Astrocyte of the spinal cord (primary cell): Measurements from ENCODE around the gene DPM2.

Source experiments
- DNase-seq: peaks from one replicate; pipeline ENCODE4 v3.0.0; 2011; ENCODE audit warnings: low read depth, low spot score
- H3K4me3 ChIP-seq: 2 replicates; pipeline ENCODE4 v1.5.1; 2011; ENCODE audit warnings: low read depth, mild to moderate bottlenecking, low read length, moderate library complexity
- in situ Hi-C: cut with HindIII; loops from 2 replicates; pipeline ENCODE4 v1.10.0; 2017; ENCODE audit warnings: low sequenced_read_pairs
- TF ChIP-seq, protein P1 (sequence below): IDR thresholded peaks from 2 replicates; pipeline ENCODE4 v1.5.1; 2012; ENCODE audit warnings: low read depth, mild to moderate bottlenecking, low read length, inconsistent platforms

Gene DPM2, protein sequence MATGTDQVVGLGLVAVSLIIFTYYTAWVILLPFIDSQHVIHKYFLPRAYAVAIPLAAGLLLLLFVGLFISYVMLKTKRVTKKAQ

DNA sequence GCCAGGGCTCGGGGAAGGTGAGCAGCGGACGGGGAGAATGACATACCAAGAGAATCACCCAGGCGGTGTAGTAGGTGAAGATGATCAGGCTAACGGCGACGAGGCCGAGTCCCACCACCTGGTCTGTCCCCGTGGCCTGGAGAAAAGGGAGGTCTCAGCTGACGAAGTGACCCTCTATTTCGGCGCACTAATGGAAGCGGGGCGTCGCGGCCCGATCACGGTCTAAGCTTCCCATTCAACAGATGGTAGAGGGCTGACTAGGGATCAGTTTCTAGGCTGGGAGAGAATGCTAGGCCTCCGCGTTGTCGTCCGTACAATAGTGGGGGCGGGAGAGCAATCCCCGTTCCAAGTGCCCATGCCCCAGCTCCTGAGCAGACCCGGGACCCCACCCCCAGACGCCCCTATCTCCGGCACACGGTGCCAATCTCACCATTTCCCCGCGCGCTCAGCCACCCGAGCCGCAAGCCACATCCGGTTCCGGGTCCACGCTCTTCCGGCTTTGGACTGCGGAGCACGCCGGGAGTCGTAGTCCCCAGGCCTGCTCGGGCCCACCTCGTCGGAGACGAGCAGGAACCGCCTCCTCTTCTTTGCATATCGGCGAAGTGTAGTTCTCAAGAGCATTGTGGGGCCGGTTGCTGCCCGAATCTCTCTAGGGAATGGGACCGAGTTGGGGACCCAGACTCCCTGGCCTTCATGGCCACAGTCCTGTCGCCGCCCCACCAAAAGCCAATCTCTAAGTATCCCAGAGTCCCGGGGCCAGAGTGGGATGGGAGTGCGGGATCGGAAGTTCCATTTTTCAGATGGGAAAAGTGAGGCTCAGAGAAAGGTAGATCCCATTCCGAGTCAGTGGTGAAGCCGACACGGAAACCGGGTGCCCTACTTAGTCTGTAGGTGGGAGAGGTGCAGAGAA is at the start of gene DPM2:
Gene DPM2, minus strand, starts transcription at position 467 of the 910 bp plus-strand sequence. Its CDS starts 34 bp downstream, at position 433.
- DNase-seq, result peak; percentile 87
- H3K4me3 ChIP-seq, result peak within 1 kb of the TSS; percentile 68
- TF ChIP-seq, protein P1, sequence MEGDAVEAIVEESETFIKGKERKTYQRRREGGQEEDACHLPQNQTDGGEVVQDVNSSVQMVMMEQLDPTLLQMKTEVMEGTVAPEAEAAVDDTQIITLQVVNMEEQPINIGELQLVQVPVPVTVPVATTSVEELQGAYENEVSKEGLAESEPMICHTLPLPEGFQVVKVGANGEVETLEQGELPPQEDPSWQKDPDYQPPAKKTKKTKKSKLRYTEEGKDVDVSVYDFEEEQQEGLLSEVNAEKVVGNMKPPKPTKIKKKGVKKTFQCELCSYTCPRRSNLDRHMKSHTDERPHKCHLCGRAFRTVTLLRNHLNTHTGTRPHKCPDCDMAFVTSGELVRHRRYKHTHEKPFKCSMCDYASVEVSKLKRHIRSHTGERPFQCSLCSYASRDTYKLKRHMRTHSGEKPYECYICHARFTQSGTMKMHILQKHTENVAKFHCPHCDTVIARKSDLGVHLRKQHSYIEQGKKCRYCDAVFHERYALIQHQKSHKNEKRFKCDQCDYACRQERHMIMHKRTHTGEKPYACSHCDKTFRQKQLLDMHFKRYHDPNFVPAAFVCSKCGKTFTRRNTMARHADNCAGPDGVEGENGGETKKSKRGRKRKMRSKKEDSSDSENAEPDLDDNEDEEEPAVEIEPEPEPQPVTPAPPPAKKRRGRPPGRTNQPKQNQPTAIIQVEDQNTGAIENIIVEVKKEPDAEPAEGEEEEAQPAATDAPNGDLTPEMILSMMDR, result no peak
- in situ Hi-C loops, result no loop called here

- in situ Hi-C loops, result no loop called here
- no peak overlapping the region for H3K4me3 ChIP-seq
- DNase-seq, result peak; percentile 62
- TF ChIP-seq, protein P1, result no peak
Observed at GRCh38 chr9:127987103-127987614, 49.5 kb upstream of the DPM2 start.

- TF ChIP-seq, protein P1, result no peak
- DNase-seq, result no peak
- in situ Hi-C loops, result no loop called here
- no peak overlapping the region for H3K4me3 ChIP-seq
Observed at GRCh38 chr9:127985011-127985410, 47.4 kb upstream of the DPM2 start.

DNA sequence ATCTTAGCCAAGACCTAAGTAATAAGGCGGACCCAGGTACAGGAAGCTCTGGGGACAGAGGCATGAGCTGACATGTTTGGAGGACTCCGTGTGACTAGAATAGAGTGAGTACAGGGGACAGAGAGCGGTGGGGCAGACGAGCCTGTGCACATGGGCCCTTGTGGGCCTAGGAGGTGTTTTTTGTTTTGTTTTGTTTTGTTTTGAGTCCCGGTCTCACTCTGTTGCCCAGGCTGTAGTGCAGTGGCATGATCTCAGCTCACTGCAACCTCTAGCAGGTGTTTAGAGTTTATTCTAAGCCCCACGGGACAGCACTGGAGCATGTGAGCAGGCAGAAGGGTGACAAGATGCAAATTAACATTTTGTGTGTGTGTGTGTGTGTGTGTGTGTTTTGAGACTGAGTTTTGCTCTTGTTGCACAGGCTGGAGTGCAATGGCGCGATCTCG is 46.2 kb upstream of the DPM2 start:
- in situ Hi-C loops, result no loop called here
- H3K4me3 ChIP-seq, result no peak overlapping the region
- DNase-seq, result no peak
- TF ChIP-seq, protein P1, result no peak

- in situ Hi-C loops, result no loop called here
- TF ChIP-seq, protein P1, result no peak
- no peak overlapping the region for H3K4me3 ChIP-seq
- no peak for DNase-seq
Observed at GRCh38 chr9:127982912-127983311, 45.3 kb upstream of the DPM2 start.

GRCh38 chr9:127981559-127982121 is 44.0 kb upstream of the DPM2 start:
- H3K4me3 ChIP-seq, result peak overlapping the region; percentile 40
- DNase-seq, result no peak
- in situ Hi-C loops, result no loop called here
- TF ChIP-seq, protein P1, result no peak
